PC-9 (cell line): ENCODE results near the gene ANLN. TPM values are rescaled to one million over a fixed set of nuclear protein-coding genes. Genes with fewer than 3 reads are reported as not detected.
A peak's percentile ranks its signal among the peaks of the same experiment; 100 is the strongest.

Experiments used
- BruUV-seq: library from RNA; stranded (reverse); fragments of 400-500 nt; replicated peaks from 2 replicates; lab custom pipeline; 2021; lab: Mats Ljungman, UMichigan
- CTCF ChIA-PET: fragments of 300-600 bp; sonication (Branson Sonifier 250); formaldehyde crosslinking; loops from one replicate; lab custom pipeline; 2022; ENCODE audit warnings: antibody characterized with exemption; lab: Charles Lee
- POLR2A ChIA-PET: fragments of 300-600 bp; sonication (Branson Sonifier 250); formaldehyde crosslinking; loops from one replicate; lab custom pipeline; 2022; ENCODE audit warnings: antibody characterized with exemption; ENCODE audit not compliant: unreplicated experiment; lab: Charles Lee
- DNase-seq, 2 experiments: peaks; one replicate each; pipeline versions ENCODE4 v3.0.0 to v3.0.0-alpha.2; 2015 to 2022; ENCODE audit warnings: mixed read lengths in 1 of 2
- H2AFZ ChIP-seq: fragments of 200-600 bp; sonication (generic); 2 replicates; pipeline ENCODE4 v1.8.1; 2017; ENCODE audit warnings: antibody characterized with exemption
- H3F3A ChIP-seq: fragments of 200-600 bp; sonication (generic); 2 replicates; pipeline ENCODE4 v1.8.1; 2017; ENCODE audit warnings: antibody characterized with exemption, mild to moderate bottlenecking, low read depth; ENCODE audit not compliant: insufficient read depth
- H3K27ac ChIP-seq: fragments of 200-600 bp; sonication (generic); 2 replicates; pipeline ENCODE4 v1.6.1; 2016; ENCODE audit warnings: mixed run types
- H3K27me3 ChIP-seq: fragments of 200-600 bp; sonication (generic); 2 replicates; pipeline ENCODE4 v1.6.1; 2016; ENCODE audit warnings: low read depth, mixed run types; ENCODE audit not compliant: insufficient read depth
- H3K36me3 ChIP-seq: fragments of 200-600 bp; sonication (generic); 2 replicates; pipeline ENCODE4 v1.6.1; 2016; ENCODE audit warnings: low read depth, mixed run types
- H3K4me1 ChIP-seq: fragments of 200-600 bp; sonication (generic); replicated peaks from 2 replicates; pipeline ENCODE4 v1.6.1; 2016; ENCODE audit warnings: mixed run types; ENCODE audit not compliant: insufficient read depth
- H3K4me2 ChIP-seq: fragments of 200-600 bp; sonication (generic); 2 replicates; pipeline ENCODE4 v1.6.1; 2017; ENCODE audit warnings: mixed run types
- H3K4me3 ChIP-seq: fragments of 200-600 bp; sonication (generic); 2 replicates; pipeline ENCODE4 v1.6.1; 2016; ENCODE audit warnings: mixed run types
- H3K79me2 ChIP-seq: fragments of 200-600 bp; sonication (generic); 2 replicates; pipeline ENCODE4 v1.6.1; 2017; ENCODE audit warnings: low read depth, mixed run types
- H3K9me2 ChIP-seq: fragments of 200-600 bp; sonication (generic); 2 replicates; pipeline ENCODE4 v1.8.1; 2017; ENCODE audit warnings: mild to moderate bottlenecking; ENCODE audit not compliant: insufficient read depth
- H3K9me3 ChIP-seq: fragments of 200-600 bp; sonication (generic); 2 replicates; pipeline ENCODE4 v1.8.1; 2016; ENCODE audit warnings: low read depth; ENCODE audit not compliant: insufficient read depth
- H4K20me1 ChIP-seq: fragments of 200-600 bp; sonication (generic); 2 replicates; pipeline ENCODE4 v1.8.1; 2017; ENCODE audit not compliant: insufficient read depth
- CTCF ChIP-seq: fragments of 200-600 bp; sonication (generic); conservative IDR thresholded peaks from 2 replicates; pipeline ENCODE4 v1.6.1; 2017; ENCODE audit warnings: mixed run types, antibody characterized with exemption, mild to moderate bottlenecking, moderate library complexity
- EZH2 ChIP-seq: fragments of 200-600 bp; sonication (generic); IDR thresholded peaks from 2 replicates; pipeline ENCODE4 v1.8.0; 2017; ENCODE audit warnings: antibody characterized with exemption, low read depth
- intact Hi-C: fragments of 100-400 bp; cut with micrococcal nuclease; formaldehyde crosslinking; loops from one replicate; pipeline ENCODE4 v1.10.0; 2022; ENCODE audit not compliant: unreplicated experiment
- total RNA-seq: library from RNA; stranded (reverse); gene quantifications from 2 replicates; pipeline ENCODE4 v1.2.3, GENCODE V29; 2021

Gene ANLN
- total RNA-seq, 1 experiment from 2014 or later = 262 TPM

DNA sequence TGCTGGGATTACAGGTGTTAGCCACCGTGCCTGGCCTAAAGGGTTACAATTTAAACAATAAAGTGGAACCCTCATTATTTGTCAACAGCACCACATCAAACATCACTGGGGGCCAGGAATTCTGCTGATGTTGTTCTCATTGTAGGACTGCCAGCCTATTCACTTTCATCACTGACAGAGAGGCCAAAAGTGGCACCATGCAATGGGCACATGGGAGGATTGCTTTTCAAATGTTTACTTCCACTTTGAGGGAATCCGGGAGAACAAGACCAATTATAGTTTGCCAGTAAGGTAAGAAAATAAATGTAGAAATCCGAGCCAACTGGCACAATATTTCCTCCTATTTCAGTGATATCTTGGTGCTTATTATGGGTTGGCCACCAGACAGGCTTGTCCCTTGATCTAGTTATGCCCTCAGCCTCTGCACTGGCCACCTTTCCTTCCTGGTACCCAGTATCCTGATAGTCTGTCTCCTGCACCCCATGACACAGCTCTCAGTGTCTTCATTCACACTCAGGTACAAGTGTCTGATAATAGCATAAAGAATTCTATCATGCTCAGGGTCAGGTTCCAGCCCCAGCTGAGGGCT, 82.6 kb downstream of the ANLN start:
- H3K79me2 ChIP-seq = no peaks in the 10 kb centered on the region
- intact Hi-C loops = loop anchor here (2.0 to 5.0 kb wide), 2 partner anchors 495 to 727 kb away; no protein-coding TSS in a partner anchor
- H3K4me3 ChIP-seq = no peak overlapping the region
- no TSS peak for BruUV-seq
- no peaks in the 10 kb centered on the region for H3K9me2 ChIP-seq
- no peak for DNase-seq
- no peaks in the 10 kb centered on the region for H3F3A ChIP-seq
- no peak overlapping the region for H3K27ac ChIP-seq
- H3K9me3 ChIP-seq = no peaks in the 10 kb centered on the region
- POLR2A ChIA-PET = interaction anchor here (0.5 kb wide), 1 partner anchor 342 kb away, joined by 6 read pairs; no protein-coding TSS in a partner anchor
- no peaks in the 10 kb centered on the region for H3K36me3 ChIP-seq
- no peaks in the 10 kb centered on the region; the same call in 1 of the 2 replicates for H3K27me3 ChIP-seq
- H3K4me1 ChIP-seq = no peaks in the 10 kb centered on the region
- TF ChIP-seq EZH2 (no peak), CTCF (no peak)
- CTCF ChIA-PET = no interaction called here
- H3K4me2 ChIP-seq = no peak overlapping the region
- no peak overlapping the region for H2AFZ ChIP-seq
- no peaks in the 10 kb centered on the region for H4K20me1 ChIP-seq

DNA sequence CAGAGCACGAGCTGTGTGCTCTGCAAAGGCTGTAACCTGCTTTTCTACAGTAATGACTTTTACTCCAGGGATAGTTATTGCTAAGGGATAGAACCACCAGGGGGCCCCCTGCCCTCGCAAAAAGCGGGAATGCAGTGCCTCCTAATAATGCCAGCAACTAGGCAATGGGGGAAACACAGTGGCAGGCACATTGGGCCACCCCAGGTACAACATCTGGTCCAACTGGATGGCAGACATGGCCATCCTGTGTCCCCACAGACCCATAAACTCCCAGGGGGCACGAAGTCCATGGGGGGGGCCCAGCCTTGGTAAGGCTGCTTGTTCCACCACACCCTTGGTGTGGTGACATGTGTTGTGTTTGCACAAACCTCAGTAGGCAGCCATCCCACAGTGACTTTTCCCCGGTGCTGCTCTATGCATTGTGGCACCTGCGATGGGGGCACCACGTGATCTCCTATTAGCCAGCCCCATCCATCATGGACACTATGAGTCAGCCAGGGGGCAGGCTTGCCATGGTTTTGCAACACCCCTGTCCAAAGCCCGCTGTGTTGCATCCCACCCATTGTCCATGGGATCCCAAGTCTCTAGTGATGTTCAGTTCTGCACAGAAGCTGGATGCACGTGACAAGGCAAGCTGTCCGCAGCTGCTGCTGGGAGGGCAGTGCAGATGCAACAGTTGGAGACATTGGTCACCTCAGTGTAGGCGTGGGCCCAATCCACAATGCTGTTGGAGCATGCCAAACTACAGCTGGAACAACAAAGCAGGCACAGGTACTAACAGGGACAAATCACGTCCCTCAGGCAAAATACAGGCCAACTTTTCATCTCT, 84.0 kb downstream of the ANLN start:
- H3K36me3 ChIP-seq = no peaks in the 10 kb centered on the region
- H3K4me3 ChIP-seq = no peak overlapping the region
- H2AFZ ChIP-seq = peak overlapping the region; percentile 27; the same call in 1 of the 2 replicates
- H4K20me1 ChIP-seq = no peaks in the 10 kb centered on the region
- H3K4me1 ChIP-seq = no peaks in the 10 kb centered on the region
- ChIA-PET CTCF (interaction anchor here (0.6 to 1.4 kb wide), 2 partner anchors 81 to 725 kb away, joined by 6 to 13 read pairs; no protein-coding TSS in a partner anchor), POLR2A (no interaction called here)
- no peaks in the 10 kb centered on the region for H3F3A ChIP-seq
- H3K4me2 ChIP-seq = peak overlapping the region; percentile 23
- no peaks in the 10 kb centered on the region for H3K9me3 ChIP-seq
- DNase-seq = peak in 1 of 2 experiments; percentile 50
- no peak for TF ChIP-seq EZH2
- TF ChIP-seq CTCF = peak; percentile 75
- H3K9me2 ChIP-seq = no peaks in the 10 kb centered on the region
- H3K27me3 ChIP-seq = no peaks in the 10 kb centered on the region; the same call in 1 of the 2 replicates
- intact Hi-C loops = loop anchor here (1.0 to 5.0 kb wide), 3 partner anchors 198 to 725 kb away; no protein-coding TSS in a partner anchor
- BruUV-seq = no TSS peak
- H3K27ac ChIP-seq = no peak overlapping the region
- no peaks in the 10 kb centered on the region for H3K79me2 ChIP-seq

DNA sequence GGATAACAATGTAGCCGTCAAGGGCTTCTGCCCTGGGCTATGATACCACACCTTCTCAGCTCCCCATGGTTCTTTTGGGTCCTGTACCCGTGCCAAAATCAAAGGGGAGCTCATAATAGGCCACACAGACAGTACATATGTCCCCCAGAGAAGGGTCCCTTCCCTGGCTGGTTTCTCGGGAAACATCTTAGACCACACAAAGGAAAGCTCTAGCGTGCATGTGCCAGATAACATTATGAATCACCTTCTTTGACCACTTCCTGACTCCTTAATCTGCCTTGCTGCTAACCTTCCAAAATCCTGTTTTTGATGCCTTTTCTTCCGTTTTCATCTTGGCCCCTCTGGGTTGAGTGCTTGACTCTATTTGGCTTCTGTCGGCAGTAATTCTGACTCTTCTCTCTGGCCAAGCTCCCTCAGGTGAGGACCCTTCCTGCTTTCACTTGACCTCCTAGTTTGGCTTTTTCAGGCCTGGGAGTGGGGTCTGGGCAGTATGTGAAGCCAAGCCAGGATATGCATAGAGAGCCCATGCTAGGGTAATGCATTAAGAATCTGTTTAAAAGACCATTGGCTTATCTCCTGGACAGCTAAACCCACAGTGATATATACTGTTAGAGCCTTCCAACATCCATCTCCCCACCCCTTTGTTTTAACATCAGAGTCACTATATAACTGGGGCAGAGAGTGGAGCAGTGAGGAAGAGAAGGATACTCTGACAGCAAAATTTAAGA, 84.8 kb downstream of the ANLN start:
- Histone ChIP-seq H3K79me2 (no peaks in the 10 kb centered on the region), H2AFZ (peak overlapping the region; percentile 27; the same call in 1 of the 2 replicates), H4K20me1 (no peaks in the 10 kb centered on the region), H3K27ac (no peak overlapping the region), H3K4me2 (peak overlapping the region; percentile 23), H3F3A (no peaks in the 10 kb centered on the region), H3K9me2 (no peaks in the 10 kb centered on the region), H3K4me1 (no peaks in the 10 kb centered on the region), H3K9me3 (no peaks in the 10 kb centered on the region), H3K36me3 (no peaks in the 10 kb centered on the region), H3K27me3 (peaks cover 3% of the 10 kb centered on the region; the same call in 1 of the 2 replicates), H3K4me3 (no peak overlapping the region)
- intact Hi-C loops = loop anchor here (5.0 kb wide), 1 partner anchor 493 kb away; no protein-coding TSS in a partner anchor
- CTCF ChIA-PET = interaction anchor here (0.6 to 1.4 kb wide), 3 partner anchors 82 to 724 kb away, joined by 4 to 13 read pairs (median 6); no protein-coding TSS in a partner anchor
- TF ChIP-seq CTCF (no peak), EZH2 (no peak)
- POLR2A ChIA-PET = no interaction called here
- no TSS peak for BruUV-seq
- no peak for DNase-seq
